H9 (cell line): ENCODE data around the gene GAL3ST1. TPM values are rescaled to one million over a fixed set of nuclear protein-coding genes. Genes with fewer than 3 reads are reported as not detected.
"Not testable (repeated sequence)": the region's sequence is repeated elsewhere in the genome, so short reads cannot be mapped to it uniquely, and the experiment has no call there.

Source experiments
- DNase-seq: peaks from one replicate; pipeline ENCODE4 v3.0.0-alpha.2; 2017
- H2AFZ ChIP-seq: one replicate; pipeline ENCODE4 v1.6.1; 2013; ENCODE audit warnings: mild to moderate bottlenecking, low read length, control low read depth, moderate library complexity
- H2AK5ac ChIP-seq: 2 replicates; pipeline ENCODE4 v1.6.1; 2013; ENCODE audit warnings: low read length, control low read depth, mixed read lengths; ENCODE audit not compliant: insufficient read length
- H2BK120ac ChIP-seq: one replicate; pipeline ENCODE4 v1.6.1; 2013; ENCODE audit warnings: low read depth, mild to moderate bottlenecking, low read length, control low read depth, inconsistent platforms; ENCODE audit not compliant: poor library complexity, severe bottlenecking
- H2BK12ac ChIP-seq: 2 replicates; pipeline ENCODE4 v1.6.1; 2013; ENCODE audit warnings: low read length, control low read depth, mixed read lengths, low read depth; ENCODE audit not compliant: insufficient read length
- H2BK15ac ChIP-seq: 2 replicates; pipeline ENCODE4 v1.6.1; 2013; ENCODE audit warnings: low read depth, low read length, control low read depth
- H2BK20ac ChIP-seq: one replicate; pipeline ENCODE4 v1.6.1; 2013; ENCODE audit warnings: low read depth, mild to moderate bottlenecking, low read length, control low read depth, inconsistent platforms; ENCODE audit not compliant: poor library complexity, severe bottlenecking
- H2BK5ac ChIP-seq: 2 replicates; pipeline ENCODE4 v1.6.1; 2013; ENCODE audit warnings: low read length, control low read depth, mixed read lengths; ENCODE audit not compliant: insufficient read length
- H3K14ac ChIP-seq: 2 replicates; pipeline ENCODE4 v1.6.1; 2013; ENCODE audit warnings: low read length, control low read depth; ENCODE audit not compliant: insufficient read depth
- H3K18ac ChIP-seq: 2 replicates; pipeline ENCODE4 v1.6.1; 2013; ENCODE audit warnings: low read depth, mild to moderate bottlenecking, mixed read lengths, low read length, control low read depth; ENCODE audit not compliant: insufficient read length
- H3K23ac ChIP-seq: 2 replicates; pipeline ENCODE4 v1.6.1; 2013; ENCODE audit warnings: low read length, control low read depth, mixed read lengths, low read depth; ENCODE audit not compliant: insufficient read length
- H3K23me2 ChIP-seq: 2 replicates; pipeline ENCODE4 v1.6.1; 2013; ENCODE audit warnings: low read depth, mild to moderate bottlenecking, mixed read lengths, low read length, control low read depth; ENCODE audit not compliant: insufficient read length, poor library complexity, severe bottlenecking
- H3K27ac ChIP-seq: 2 replicates; pipeline ENCODE4 v1.5.1; 2013; ENCODE audit warnings: low read length, control low read depth, mixed read lengths, low read depth; ENCODE audit not compliant: insufficient read length
- H3K27me3 ChIP-seq: 2 replicates; pipeline ENCODE4 v1.6.1; 2013; ENCODE audit warnings: low read length, control low read depth, inconsistent platforms; ENCODE audit not compliant: insufficient read depth
- H3K4ac ChIP-seq: 2 replicates; pipeline ENCODE4 v1.6.1; 2013; ENCODE audit warnings: low read depth, mild to moderate bottlenecking, control low read depth, inconsistent platforms, low read length, moderate library complexity
- H3K4me1 ChIP-seq: 2 replicates; pipeline ENCODE4 v1.6.1; 2013; ENCODE audit warnings: low read length, control low read depth, inconsistent platforms; ENCODE audit not compliant: insufficient read depth
- H3K4me2 ChIP-seq: 2 replicates; pipeline ENCODE4 v1.6.1; 2013; ENCODE audit warnings: low read length, control low read depth, mixed read lengths; ENCODE audit not compliant: insufficient read length, insufficient read depth
- H3K56ac ChIP-seq: 2 replicates; pipeline ENCODE4 v1.6.1; 2013; ENCODE audit warnings: low read depth, mild to moderate bottlenecking, mixed read lengths, low read length, control low read depth; ENCODE audit not compliant: insufficient read length
- H3K79me1 ChIP-seq: 2 replicates; pipeline ENCODE4 v1.6.1; 2013; ENCODE audit warnings: low read depth, mild to moderate bottlenecking, moderate library complexity, low read length, control low read depth, inconsistent platforms; ENCODE audit not compliant: insufficient read depth, poor library complexity, severe bottlenecking
- H3K79me2 ChIP-seq: 2 replicates; pipeline ENCODE4 v1.6.1; 2013; ENCODE audit warnings: low read length, control low read depth, inconsistent platforms; ENCODE audit not compliant: insufficient read depth
- H3K9ac ChIP-seq: 2 replicates; pipeline ENCODE4 v1.6.1; 2013; ENCODE audit warnings: low read length, control low read depth, mixed read lengths; ENCODE audit not compliant: insufficient read length; ENCODE audit errors: extremely low read depth
- H3K9me3 ChIP-seq: one replicate; pipeline ENCODE4 v1.6.1; 2013; ENCODE audit warnings: low read depth, low read length, inconsistent platforms; ENCODE audit not compliant: control insufficient read depth
- H3T11ph ChIP-seq: one replicate; pipeline ENCODE4 v1.6.1; 2013; ENCODE audit warnings: mild to moderate bottlenecking, low read length, control low read depth, inconsistent platforms
- H4K20me1 ChIP-seq: one replicate; pipeline ENCODE4 v1.6.1; 2013; ENCODE audit not compliant: control insufficient read depth, insufficient read length, insufficient read depth
- H4K5ac ChIP-seq: 2 replicates; pipeline ENCODE4 v1.6.1; 2013; ENCODE audit warnings: low read depth, mild to moderate bottlenecking, mixed read lengths, low read length, control low read depth; ENCODE audit not compliant: insufficient read length
- H4K8ac ChIP-seq: replicated peaks from 2 replicates; pipeline ENCODE4 v1.6.1; 2013; ENCODE audit warnings: low read length, control low read depth, mixed read lengths, low read depth; ENCODE audit not compliant: insufficient read length
- H4K91ac ChIP-seq: 2 replicates; pipeline ENCODE4 v1.6.1; 2013; ENCODE audit warnings: low read depth, mild to moderate bottlenecking, moderate library complexity, mixed read lengths, low read length, control low read depth; ENCODE audit not compliant: insufficient read length
- H3K27ac Mint-ChIP-seq, 3 experiments: 2 replicates in 2 of 3; 3 replicates in 1 of 3; pipeline ENCODE4 v1.8.0; 2020 to 2021; ENCODE audit warnings: mixed read lengths in 3 of 3, mild to moderate bottlenecking in 1 of 3, moderate library complexity in 1 of 3
- H3K27me3 Mint-ChIP-seq: 2 replicates; pipeline ENCODE4 v1.8.0; 2021; ENCODE audit warnings: low read depth, mild to moderate bottlenecking, moderate library complexity, mixed read lengths
- H3K36me3 Mint-ChIP-seq, 3 experiments: 2 replicates in 2 of 3; 3 replicates in 1 of 3; pipeline ENCODE4 v1.8.0; 2020 to 2021; ENCODE audit warnings: low read depth in 3 of 3, mixed read lengths in 3 of 3; ENCODE audit not compliant: insufficient read depth in 1 of 3
- H3K4me1 Mint-ChIP-seq, 2 experiments: 2 replicates each; pipeline ENCODE4 v1.8.0; 2020; ENCODE audit warnings: mixed read lengths in 2 of 2
- H3K4me3 Mint-ChIP-seq, 2 experiments: 2 replicates in 1 of 2; 3 replicates in 1 of 2; pipeline ENCODE4 v1.8.0; 2020 to 2021; ENCODE audit warnings: mild to moderate bottlenecking in 2 of 2, mixed read lengths in 2 of 2, moderate library complexity in 1 of 2
- H3K9me3 Mint-ChIP-seq, 2 experiments: 2 replicates in 1 of 2; 3 replicates in 1 of 2; pipeline ENCODE4 v1.8.0; 2020; ENCODE audit warnings: mild to moderate bottlenecking in 2 of 2, mixed read lengths in 2 of 2, moderate library complexity in 1 of 2
- CTCF ChIP-seq: fragments of 200-600 bp; sonication (generic); conservative IDR thresholded peaks from 3 replicates; pipeline ENCODE4 v1.8.0; 2021; ENCODE audit warnings: antibody characterized with exemption, mild to moderate bottlenecking
- WGBS: extraction: QIAGEN DNeasy Blood & Tissue Kit; methylation state at CpG from one replicate; pipeline ENCODE4 v1.1.7; 2013; ENCODE audit warnings: missing lambda C conversion rate, low lambda C conversion rate, mixed read lengths; ENCODE audit not compliant: insufficient read length; ENCODE audit errors: extremely low coverage; 5-methylcytosine and 5-hydroxymethylcytosine counted together
- total RNA-seq: library from RNA; stranded (reverse); gene quantifications from 2 replicates; pipeline ENCODE4 v1.2.1, GENCODE V29; 2021

Gene GAL3ST1
- total RNA-seq, 1 experiment from 2014 or later, result 5.1 TPM

- H2AK5ac ChIP-seq, result no peak overlapping the region
- no CpG with 5 or more reads among the region's 2 CpGs for WGBS
- H2BK20ac ChIP-seq, result no peak overlapping the region
- peaks cover 3% of the 10 kb centered on the region for H3K79me2 ChIP-seq
- H3K4ac ChIP-seq, result no peak overlapping the region
- H3K9ac ChIP-seq, result no peak overlapping the region
- H2BK5ac ChIP-seq, result no peak overlapping the region
- Mint-ChIP-seq H3K27ac (no peak overlapping the region), H3K4me1 (no peaks in the 10 kb centered on the region), H3K9me3 (no peaks in the 10 kb centered on the region; a peak in 1 of 5 replicates), H3K27me3 (peaks cover 21% of the 10 kb centered on the region), H3K36me3 (no peaks in the 10 kb centered on the region; a peak in 1 of 7 replicates), H3K4me3 (no peak overlapping the region)
- TF ChIP-seq CTCF, result no peak
- H4K20me1 ChIP-seq, result no peaks in the 10 kb centered on the region
- H3K56ac ChIP-seq, result no peak overlapping the region
- no peak overlapping the region for H2AFZ ChIP-seq
- H3K9me3 ChIP-seq, result no peaks in the 10 kb centered on the region
- no peaks in the 10 kb centered on the region for H3K27me3 ChIP-seq
- no peak for DNase-seq
- no peak overlapping the region for H4K5ac ChIP-seq
- H3K4me2 ChIP-seq, result no peak overlapping the region
- no peak overlapping the region for H3K14ac ChIP-seq
- H3K4me1 ChIP-seq, result no peaks in the 10 kb centered on the region
- no peak overlapping the region for H2BK15ac ChIP-seq
- no peak overlapping the region for H3K23ac ChIP-seq
- no peak overlapping the region for H2BK12ac ChIP-seq
- no peaks in the 10 kb centered on the region for H3K79me1 ChIP-seq
- H3K27ac ChIP-seq, result no peak overlapping the region
- H4K91ac ChIP-seq, result no peak overlapping the region
- H4K8ac ChIP-seq, result no peak overlapping the region
- H3T11ph ChIP-seq, result no peak overlapping the region
- H3K23me2 ChIP-seq, result peaks cover 2% of the 10 kb centered on the region
- H2BK120ac ChIP-seq, result no peak overlapping the region
- H3K18ac ChIP-seq, result no peak overlapping the region
These were observed 21.7 kb upstream of the GAL3ST1 start for GRCh38 chr22:30596199-30596598.

- not testable (repeated sequence) for H3K23me2 ChIP-seq, H3K4ac ChIP-seq, H3K14ac ChIP-seq, H2BK20ac ChIP-seq, H3K9me3 ChIP-seq, H2BK5ac ChIP-seq, H3K9ac ChIP-seq, H2AFZ ChIP-seq, H3K27me3 ChIP-seq, H3K27ac Mint-ChIP-seq, DNase-seq, H3K79me1 ChIP-seq, H2BK120ac ChIP-seq, H3K9me3 Mint-ChIP-seq, H3K18ac ChIP-seq, H3K27ac ChIP-seq, H3K56ac ChIP-seq, H4K8ac ChIP-seq, H3T11ph ChIP-seq, H3K23ac ChIP-seq, H4K91ac ChIP-seq, H3K4me2 ChIP-seq, H3K4me3 Mint-ChIP-seq, H3K4me1 ChIP-seq, H4K20me1 ChIP-seq, H3K4me1 Mint-ChIP-seq, H2BK15ac ChIP-seq, H2BK12ac ChIP-seq, H4K5ac ChIP-seq, H2AK5ac ChIP-seq
- peaks cover 17% of the 10 kb centered on the region for H3K79me2 ChIP-seq
- no CpG with 5 or more reads among the region's 18 CpGs for WGBS
- Mint-ChIP-seq H3K36me3 (peaks cover 12 to 24% (median 16%) of the 10 kb centered on the region in 3 experiments; a peak in 6 of 7 replicates), H3K27me3 (peaks cover 21% of the 10 kb centered on the region)
These were observed 17.9 kb upstream of the GAL3ST1 start for GRCh38 chr22:30592360-30592713.
